GM10248 (cell line): ENCODE results near the gene CFAP20.
A peak's percentile ranks its signal among the peaks of the same experiment; 100 is the strongest.

Source experiments
- CTCF ChIA-PET: fragments of 300-600 bp; sonication (Branson Sonifier 250); formaldehyde crosslinking; extraction: SDS; loops from one replicate; lab custom pipeline; 2021; ENCODE audit warnings: antibody characterized with exemption; lab: Yijun Ruan, JAX
- POLR2A ChIA-PET: fragments of 350-650 bp; sonication (Branson Sonifier 250); formaldehyde crosslinking; extraction: SDS; loops from one replicate; lab custom pipeline; 2020; ENCODE audit warnings: antibody characterized with exemption; lab: Yijun Ruan, JAX
- DNase-seq: peaks from one replicate; pipeline ENCODE4 v3.0.0; 2012; ENCODE audit errors: extremely low spot score
- CTCF ChIP-seq: IDR thresholded peaks from 2 replicates; pipeline ENCODE4 v1.5.1; 2012; ENCODE audit warnings: mild to moderate bottlenecking, low read depth; ENCODE audit errors: extremely low read depth, missing control alignments, control extremely low read depth

CFAP20 gene

GRCh38 chr16:58127033-58127556 is 2.1 kb downstream of the CFAP20 start:
- POLR2A ChIA-PET, result no interaction called here
- CTCF ChIA-PET, result interaction anchor here (0.7 to 2.5 kb wide), 17 partner anchors 9 to 550 kb away, joined by 3 to 9 read pairs (median 3); no protein-coding TSS in a partner anchor

GRCh38 chr16:58126451-58126961 is 2.7 kb downstream of the CFAP20 start:
- ChIA-PET POLR2A (no interaction called here), CTCF (interaction anchor here (0.7 to 2.5 kb wide), 10 partner anchors 10 to 550 kb away, joined by 3 to 9 read pairs (median 4); no protein-coding TSS in a partner anchor)
- no peak for DNase-seq
- no peak for TF ChIP-seq CTCF

More at GRCh38 chr16:58127033-58127556, 2.1 kb downstream of the CFAP20 start:
- peak; percentile 21 for TF ChIP-seq CTCF
- DNase-seq, result no peak

GRCh38 chr16:58125781-58126335 is 3.3 kb downstream of the CFAP20 start:
- no peak for TF ChIP-seq CTCF
- ChIA-PET POLR2A (no interaction called here), CTCF (interaction anchor here (0.9 to 2.5 kb wide), 8 partner anchors 9 to 549 kb away, joined by 3 to 9 read pairs (median 4); no protein-coding TSS in a partner anchor)
- DNase-seq, result no peak

GRCh38 chr16:58125041-58125440 is 4.1 kb downstream of the CFAP20 start:
- no peak for DNase-seq
- ChIA-PET POLR2A (no interaction called here), CTCF (interaction anchor here (1.6 to 1.7 kb wide), 2 partner anchors 77 to 548 kb away, joined by 3 read pairs; no protein-coding TSS in a partner anchor)
- no peak for TF ChIP-seq CTCF

GRCh38 chr16:58124601-58124915 is 4.6 kb downstream of the CFAP20 start:
- TF ChIP-seq CTCF, result no peak
- ChIA-PET POLR2A (no interaction called here), CTCF (no interaction called here)
- DNase-seq, result no peak

GRCh38 chr16:58123896-58124600 is 5.1 kb downstream of the CFAP20 start:
- TF ChIP-seq CTCF, result no peak
- POLR2A ChIA-PET, result no interaction called here
- CTCF ChIA-PET, result no interaction called here
- DNase-seq, result no peak
